Panc1 (cell line): ENCODE data around the gene FHIT. TPM values are rescaled to one million over a fixed set of nuclear protein-coding genes. Genes with fewer than 3 reads are reported as not detected.

Experiments used
- ATAC-seq: fragments of 200-7000 bp; cut with Tn5 transposase; 2 replicates; pipeline ENCODE4 v1.9.1; 2020; ENCODE audit warnings: mild to moderate bottlenecking, moderate library complexity
- BruUV-seq: library from RNA; stranded (reverse); fragments of 400-500 nt; replicated peaks from 2 replicates; lab custom pipeline; 2021; lab: Mats Ljungman, UMichigan
- CTCF ChIA-PET: fragments of 300-600 bp; sonication (Branson Sonifier 250); formaldehyde crosslinking; loops from one replicate; lab custom pipeline; 2022; ENCODE audit warnings: antibody characterized with exemption; lab: Charles Lee
- POLR2A ChIA-PET: fragments of 300-600 bp; sonication (Branson Sonifier 250); formaldehyde crosslinking; loops from one replicate; lab custom pipeline; 2022; ENCODE audit warnings: antibody characterized with exemption; lab: Charles Lee
- DNase-seq: peaks from one replicate; pipeline ENCODE4 v3.0.0-alpha.2; 2010; ENCODE audit warnings: low read depth, low spot score
- H3K27ac ChIP-seq: 2 replicates; pipeline ENCODE4 v1.5.1; 2011; ENCODE audit warnings: mild to moderate bottlenecking, low read length, inconsistent platforms
- H3K27me3 ChIP-seq: fragments of 200-500 bp; sonication (Bioruptor generic); 2 replicates; pipeline ENCODE4 v1.6.0; 2014; ENCODE audit warnings: low read length, inconsistent platforms; ENCODE audit not compliant: control insufficient read depth, insufficient read depth
- H3K36me3 ChIP-seq: fragments of 200-500 bp; sonication (Bioruptor generic); 2 replicates; pipeline ENCODE4 v1.5.1; 2014; ENCODE audit warnings: inconsistent platforms, mild to moderate bottlenecking, low read length, moderate library complexity; ENCODE audit not compliant: control insufficient read depth, insufficient read depth
- H3K4me1 ChIP-seq: 2 replicates; pipeline ENCODE4 v1.5.1; 2011; ENCODE audit warnings: inconsistent platforms, mild to moderate bottlenecking, low read length, moderate library complexity; ENCODE audit not compliant: control insufficient read depth, insufficient read depth
- H3K4me3 ChIP-seq, 2 experiments: 2 replicates each; pipeline ENCODE4 v1.5.1; 2011 to 2012; ENCODE audit warnings: low read depth in 2 of 2, low read length in 2 of 2, mild to moderate bottlenecking in 2 of 2, inconsistent platforms in 1 of 2, moderate library complexity in 1 of 2
- H3K9me3 ChIP-seq: fragments of 200-500 bp; sonication (Bioruptor generic); 2 replicates; pipeline ENCODE4 v1.5.1; 2014; ENCODE audit warnings: low read depth, mild to moderate bottlenecking, inconsistent platforms, low read length, moderate library complexity; ENCODE audit not compliant: control insufficient read depth, insufficient read depth
- POLR2AphosphoS5 ChIP-seq: IDR thresholded peaks from 2 replicates; pipeline ENCODE4 v1.6.1; 2012; ENCODE audit warnings: mild to moderate bottlenecking, low read depth, low read length, moderate library complexity
- SIN3A ChIP-seq: IDR thresholded peaks from 2 replicates; pipeline ENCODE4 v1.6.1; 2012; ENCODE audit warnings: low read depth, mild to moderate bottlenecking, low read length, moderate library complexity, borderline replicate concordance; ENCODE audit not compliant: insufficient read depth
- TCF7L2 ChIP-seq: IDR thresholded peaks from 2 replicates; pipeline ENCODE4 v1.6.1; 2011; ENCODE audit warnings: mild to moderate bottlenecking, low read depth, low read length, inconsistent platforms
- in situ Hi-C: cut with HindIII; loops from 2 replicates; pipeline ENCODE4 v1.10.0; 2016; ENCODE audit warnings: low sequenced_read_pairs, low pct_unique_long_range_greater_than_20kb
- intact Hi-C: fragments of 100-400 bp; cut with micrococcal nuclease; formaldehyde crosslinking; loops from one replicate; pipeline ENCODE4 v1.10.0; 2022; ENCODE audit not compliant: unreplicated experiment
- total RNA-seq: library from RNA; stranded (reverse); gene quantifications from one replicate; pipeline ENCODE4 v1.2.1, GENCODE V29; 2021; ENCODE audit not compliant: unreplicated experiment
- TF ChIP-seq, protein P1 (sequence below), 2 experiments: IDR thresholded peaks; 2 replicates each; pipeline ENCODE4 v1.6.1; 2011 to 2012; ENCODE audit warnings: low read depth in 2 of 2, control low read depth in 1 of 2, low read length in 1 of 2, mild to moderate bottlenecking in 1 of 2, moderate library complexity in 1 of 2; ENCODE audit not compliant: insufficient read depth in 1 of 2
- TF ChIP-seq, protein P2 (sequence below): fragments of 450-650 bp; IDR thresholded peaks from 2 replicates; pipeline ENCODE4 v1.5.1; 2017; ENCODE audit warnings: mild to moderate bottlenecking

Gene FHIT
- total RNA-seq, 1 experiment from 2014 or later = 2.2 TPM

DNA sequence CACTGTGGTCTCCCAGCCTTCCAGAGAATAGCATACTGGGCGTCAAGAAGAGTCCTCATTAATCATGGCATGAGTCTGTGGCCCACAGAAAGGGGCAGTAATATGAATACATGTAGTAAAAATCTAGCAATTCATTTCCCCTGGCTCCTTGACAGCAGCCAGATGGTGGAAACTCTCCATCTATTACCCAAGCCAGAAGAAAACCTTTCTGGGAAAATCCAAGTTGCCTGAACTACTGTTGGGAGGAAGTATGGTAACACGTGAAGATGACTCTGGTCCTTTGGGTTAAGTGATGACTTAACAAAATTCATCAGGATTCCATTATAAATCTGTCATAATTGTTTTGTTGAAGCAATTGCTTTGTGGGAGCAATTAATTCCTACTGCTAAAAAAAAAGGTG is 530.5 kb downstream of the FHIT start:
- Histone ChIP-seq H3K9me3 (no peaks in the 10 kb centered on the region), H3K4me1 (no peaks in the 10 kb centered on the region), H3K27me3 (no peaks in the 10 kb centered on the region), H3K27ac (no peak overlapping the region), H3K36me3 (no peaks in the 10 kb centered on the region), H3K4me3 (no peak overlapping the region)
- in situ Hi-C loops (no loop called here), intact Hi-C loops (no loop called here)
- DNase-seq = no peak
- BruUV-seq = no TSS peak
- TF ChIP-seq SIN3A = no peak
- TF ChIP-seq POLR2AphosphoS5 = no peak
- TF ChIP-seq, protein P1, sequence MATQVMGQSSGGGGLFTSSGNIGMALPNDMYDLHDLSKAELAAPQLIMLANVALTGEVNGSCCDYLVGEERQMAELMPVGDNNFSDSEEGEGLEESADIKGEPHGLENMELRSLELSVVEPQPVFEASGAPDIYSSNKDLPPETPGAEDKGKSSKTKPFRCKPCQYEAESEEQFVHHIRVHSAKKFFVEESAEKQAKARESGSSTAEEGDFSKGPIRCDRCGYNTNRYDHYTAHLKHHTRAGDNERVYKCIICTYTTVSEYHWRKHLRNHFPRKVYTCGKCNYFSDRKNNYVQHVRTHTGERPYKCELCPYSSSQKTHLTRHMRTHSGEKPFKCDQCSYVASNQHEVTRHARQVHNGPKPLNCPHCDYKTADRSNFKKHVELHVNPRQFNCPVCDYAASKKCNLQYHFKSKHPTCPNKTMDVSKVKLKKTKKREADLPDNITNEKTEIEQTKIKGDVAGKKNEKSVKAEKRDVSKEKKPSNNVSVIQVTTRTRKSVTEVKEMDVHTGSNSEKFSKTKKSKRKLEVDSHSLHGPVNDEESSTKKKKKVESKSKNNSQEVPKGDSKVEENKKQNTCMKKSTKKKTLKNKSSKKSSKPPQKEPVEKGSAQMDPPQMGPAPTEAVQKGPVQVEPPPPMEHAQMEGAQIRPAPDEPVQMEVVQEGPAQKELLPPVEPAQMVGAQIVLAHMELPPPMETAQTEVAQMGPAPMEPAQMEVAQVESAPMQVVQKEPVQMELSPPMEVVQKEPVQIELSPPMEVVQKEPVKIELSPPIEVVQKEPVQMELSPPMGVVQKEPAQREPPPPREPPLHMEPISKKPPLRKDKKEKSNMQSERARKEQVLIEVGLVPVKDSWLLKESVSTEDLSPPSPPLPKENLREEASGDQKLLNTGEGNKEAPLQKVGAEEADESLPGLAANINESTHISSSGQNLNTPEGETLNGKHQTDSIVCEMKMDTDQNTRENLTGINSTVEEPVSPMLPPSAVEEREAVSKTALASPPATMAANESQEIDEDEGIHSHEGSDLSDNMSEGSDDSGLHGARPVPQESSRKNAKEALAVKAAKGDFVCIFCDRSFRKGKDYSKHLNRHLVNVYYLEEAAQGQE (IDR thresholded peaks at IDR 0.05; ENCODE audit: insufficient read depth in 1 of 2, low read depth in 2 of 2, low read length in 1 of 2) = no peak
- POLR2A ChIA-PET = no interaction called here
- CTCF ChIA-PET = no interaction called here
- ATAC-seq = no peak

DNA sequence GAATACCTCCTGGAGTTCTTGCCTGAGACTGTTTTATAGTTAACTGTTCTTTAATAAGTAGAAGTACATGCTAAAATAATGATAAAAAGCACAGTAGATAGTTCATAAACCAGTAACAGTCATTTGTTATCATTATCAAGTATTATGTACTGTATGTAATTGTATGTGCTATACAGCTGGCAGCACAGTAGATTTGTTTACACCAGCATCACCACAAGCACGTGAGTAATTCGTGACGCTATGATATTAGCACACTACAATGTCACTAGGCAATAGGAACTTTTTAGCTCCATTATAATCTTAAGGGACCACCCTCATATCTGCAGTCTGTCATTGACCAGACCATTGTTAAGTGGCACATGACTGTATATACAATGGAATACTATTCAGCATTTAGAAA is 534.7 kb downstream of the FHIT start:
- Histone ChIP-seq H3K36me3 (no peaks in the 10 kb centered on the region), H3K9me3 (no peaks in the 10 kb centered on the region), H3K4me3 (no peak overlapping the region), H3K4me1 (no peaks in the 10 kb centered on the region), H3K27me3 (no peaks in the 10 kb centered on the region), H3K27ac (no peak overlapping the region)
- ChIA-PET POLR2A (no interaction called here), CTCF (no interaction called here)
- no peak for TF ChIP-seq SIN3A
- TF ChIP-seq, protein P2, sequence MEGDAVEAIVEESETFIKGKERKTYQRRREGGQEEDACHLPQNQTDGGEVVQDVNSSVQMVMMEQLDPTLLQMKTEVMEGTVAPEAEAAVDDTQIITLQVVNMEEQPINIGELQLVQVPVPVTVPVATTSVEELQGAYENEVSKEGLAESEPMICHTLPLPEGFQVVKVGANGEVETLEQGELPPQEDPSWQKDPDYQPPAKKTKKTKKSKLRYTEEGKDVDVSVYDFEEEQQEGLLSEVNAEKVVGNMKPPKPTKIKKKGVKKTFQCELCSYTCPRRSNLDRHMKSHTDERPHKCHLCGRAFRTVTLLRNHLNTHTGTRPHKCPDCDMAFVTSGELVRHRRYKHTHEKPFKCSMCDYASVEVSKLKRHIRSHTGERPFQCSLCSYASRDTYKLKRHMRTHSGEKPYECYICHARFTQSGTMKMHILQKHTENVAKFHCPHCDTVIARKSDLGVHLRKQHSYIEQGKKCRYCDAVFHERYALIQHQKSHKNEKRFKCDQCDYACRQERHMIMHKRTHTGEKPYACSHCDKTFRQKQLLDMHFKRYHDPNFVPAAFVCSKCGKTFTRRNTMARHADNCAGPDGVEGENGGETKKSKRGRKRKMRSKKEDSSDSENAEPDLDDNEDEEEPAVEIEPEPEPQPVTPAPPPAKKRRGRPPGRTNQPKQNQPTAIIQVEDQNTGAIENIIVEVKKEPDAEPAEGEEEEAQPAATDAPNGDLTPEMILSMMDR = no peak
- no peak for TF ChIP-seq POLR2AphosphoS5
- TF ChIP-seq, protein P1 (IDR thresholded peaks at IDR 0.05; ENCODE audit: insufficient read depth in 1 of 2, low read depth in 2 of 2, low read length in 1 of 2) = no peak
- TF ChIP-seq TCF7L2 = no peak
- ATAC-seq = no peak
- BruUV-seq = no TSS peak
- DNase-seq = no peak
- in situ Hi-C loops (no loop called here), intact Hi-C loops (no loop called here)
